T-cell (primary cell): ENCODE results near the gene RPL29. TPM values are rescaled to one million over a fixed set of nuclear protein-coding genes. Genes with fewer than 3 reads are reported as not detected.

ENCODE experiments used
- ATAC-seq, 4 experiments: fragments of 200-7000 bp in 3 of 4; fragments of 150-1000 bp in 1 of 4; cut with Tn5 transposase; replicated peaks in 1 of 4; 1 replicate in 3 of 4; 2 replicates in 1 of 4; pipeline ENCODE4 v1.10.0; 2021; ENCODE audit warnings: moderate library complexity in 3 of 4, mild to moderate bottlenecking in 2 of 4, moderate number of reproducible peaks in 1 of 4
- CTCF ChIA-PET, 2 donors: fragments of 300-600 bp; sonication (Branson Sonifier 250); formaldehyde crosslinking; loops; one replicate each; lab custom pipeline; 2022; ENCODE audit warnings: antibody characterized with exemption in 2 of 2; lab: Charles Lee
- POLR2A ChIA-PET, 2 donors: fragments of 300-600 bp; sonication (Branson Sonifier 250); formaldehyde crosslinking; loops; one replicate each; lab custom pipeline; 2022; ENCODE audit warnings: antibody characterized with exemption in 2 of 2; lab: Charles Lee
- DNase-seq, 35 experiments: peaks; one replicate each; pipeline versions ENCODE4 v3.0.0 to v3.0.0-alpha.2; 2013 to 2023
- H3K27ac ChIP-seq: one replicate; pipeline ENCODE4 v1.5.1; 2013; ENCODE audit warnings: low read length
- H3K27me3 ChIP-seq, 2 experiments: replicated peaks in 1 of 2; 1 replicate in 1 of 2; 2 replicates in 1 of 2; pipeline versions ENCODE4 v1.6.1 to v1.7.0; 2013; ENCODE audit warnings: low read length in 1 of 2, mixed read lengths in 1 of 2; ENCODE audit not compliant: control insufficient read depth in 2 of 2, insufficient read depth in 2 of 2; ENCODE audit errors: extremely low read depth in 1 of 2
- H3K36me3 ChIP-seq, 2 donors: 1 replicate in 1 of 2; 2 replicates in 1 of 2; pipeline versions ENCODE4 v1.6.1 to v1.7.0; 2013; ENCODE audit warnings: low read length in 1 of 2; ENCODE audit not compliant: control insufficient read depth in 2 of 2, insufficient read depth in 1 of 2; ENCODE audit errors: extremely low read depth in 1 of 2
- H3K4me1 ChIP-seq, 2 experiments: 1 replicate in 1 of 2; 2 replicates in 1 of 2; pipeline versions ENCODE4 v1.6.1 to v1.7.0; 2013; ENCODE audit warnings: low read length in 2 of 2, mixed read lengths in 1 of 2; ENCODE audit not compliant: insufficient read depth in 2 of 2, control insufficient read depth in 1 of 2; ENCODE audit errors: extremely low read depth in 1 of 2
- H3K4me3 ChIP-seq, 2 donors: 1 replicate in 1 of 2; 2 replicates in 1 of 2; pipeline versions ENCODE4 v1.5.1 to v1.7.0; 2013; ENCODE audit warnings: mild to moderate bottlenecking in 2 of 2, low read length in 1 of 2, moderate library complexity in 1 of 2; ENCODE audit not compliant: control insufficient read depth in 1 of 2; ENCODE audit errors: extremely low read depth in 1 of 2
- H3K9me3 ChIP-seq: 2 replicates; pipeline ENCODE4 v1.7.0; 2013
- H3K27ac Mint-ChIP-seq, 2 donors: one replicate each; pipeline ENCODE4 v1.8.0; 2020 to 2021; ENCODE audit warnings: mild to moderate bottlenecking in 2 of 2, mixed read lengths in 2 of 2
- H3K27me3 Mint-ChIP-seq, 2 donors: one replicate each; pipeline ENCODE4 v1.8.0; 2021 to 2022; ENCODE audit warnings: mixed read lengths in 2 of 2
- H3K36me3 Mint-ChIP-seq: one replicate; pipeline ENCODE4 v1.8.0; 2021; ENCODE audit warnings: mixed read lengths
- H3K4me1 Mint-ChIP-seq, 3 donors: one replicate each; pipeline ENCODE4 v1.8.0; 2020 to 2022; ENCODE audit warnings: mixed read lengths in 3 of 3, mild to moderate bottlenecking in 1 of 3
- H3K4me3 Mint-ChIP-seq, 3 donors: one replicate each; pipeline ENCODE4 v1.8.0; 2020 to 2022; ENCODE audit warnings: mild to moderate bottlenecking in 3 of 3, mixed read lengths in 3 of 3, moderate library complexity in 3 of 3
- H3K9me3 Mint-ChIP-seq, 3 donors: one replicate each; pipeline ENCODE4 v1.8.0; 2020 to 2022; ENCODE audit warnings: mixed read lengths in 3 of 3
- WGBS: methylation state at CpG from one replicate; pipeline ENCODE4 v1.1.5; 2013; ENCODE audit warnings: missing lambda C conversion rate; ENCODE audit not compliant: insufficient coverage; 5-methylcytosine and 5-hydroxymethylcytosine counted together
- total RNA-seq, 35 experiments: library from RNA in 6 of 35; stranded (reverse) in 6 of 35; fragments of 120-200 nt in 1 of 35; gene quantifications; one replicate each; pipeline versions ENCODE4 v1.2.1 to v1.2.4 and lab custom pipeline; 2013 to 2026

The RPL29 gene
- total RNA-seq, 5 donors from 2014 or later (not counting 1 experiment from before 2014, with no cell fraction given) = 1,518 to 1,711 (median 1,629) TPM

- Histone ChIP-seq H3K27me3 (no peaks in the 10 kb centered on the region), H3K36me3 (peaks cover 0 to 3% of the 10 kb centered on the region in 2 donors), H3K27ac (no peak overlapping the region), H3K4me1 (peaks cover 16 to 62% of the 10 kb centered on the region in 2 experiments), H3K9me3 (no peaks in the 10 kb centered on the region), H3K4me3 (no peak overlapping the region)
- peaks cover 40 to 57% (median 48%) of the 10 kb centered on the region in 3 donors for H3K4me1 Mint-ChIP-seq
- DNase-seq (no peak), ATAC-seq (no peak)
- ChIA-PET CTCF (no interaction called here), POLR2A (no interaction called here)
- no peak overlapping the region for H3K4me3 Mint-ChIP-seq
- H3K27me3 Mint-ChIP-seq = no peaks in the 10 kb centered on the region
- H3K27ac Mint-ChIP-seq = peak overlapping the region in 1 of 2 donors; percentile 64
- no peaks in the 10 kb centered on the region for H3K36me3 Mint-ChIP-seq
- H3K9me3 Mint-ChIP-seq = no peaks in the 10 kb centered on the region
- 85% methylated on average over 2 of the region's 6 CpGs for WGBS
Measured at GRCh38 chr3:51970606-51971300, 24.9 kb downstream of the RPL29 start.

GRCh38 chr3:51969841-51970240, 25.9 kb downstream of the RPL29 start:
- DNase-seq (no peak), ATAC-seq (no peak)
- Histone ChIP-seq H3K4me3 (no peak overlapping the region), H3K9me3 (no peaks in the 10 kb centered on the region), H3K27ac (no peak overlapping the region), H3K36me3 (peaks cover 0 to 3% of the 10 kb centered on the region in 2 donors), H3K4me1 (peaks cover 13 to 59% of the 10 kb centered on the region in 2 experiments), H3K27me3 (no peaks in the 10 kb centered on the region)
- H3K9me3 Mint-ChIP-seq = no peaks in the 10 kb centered on the region
- WGBS = 89% methylated on average over 4 of the region's 4 CpGs
- H3K4me1 Mint-ChIP-seq = peaks cover 39 to 57% (median 50%) of the 10 kb centered on the region in 3 donors
- H3K27me3 Mint-ChIP-seq = no peaks in the 10 kb centered on the region
- no peak overlapping the region for H3K4me3 Mint-ChIP-seq
- H3K27ac Mint-ChIP-seq = peak overlapping the region in 1 of 2 donors; percentile 64
- ChIA-PET POLR2A (no interaction called here), CTCF (interaction anchor here in 1 of 2 donors (0.9 kb wide), 1 partner anchor 13 kb away, joined by 3 read pairs; no protein-coding TSS in a partner anchor)
- H3K36me3 Mint-ChIP-seq = no peaks in the 10 kb centered on the region

- H3K27ac Mint-ChIP-seq = peak overlapping the region; percentile 83 to 85
- H3K9me3 Mint-ChIP-seq = no peaks in the 10 kb centered on the region
- ChIA-PET POLR2A (no interaction called here), CTCF (interaction anchor here (0.6 to 0.9 kb wide), 2 partner anchors 13 to 169 kb away, joined by 3 read pairs; no protein-coding TSS in a partner anchor)
- peaks cover 36 to 54% (median 45%) of the 10 kb centered on the region in 3 donors for H3K4me1 Mint-ChIP-seq
- H3K4me3 Mint-ChIP-seq = peak overlapping the region; percentile 70 to 90 (median 70)
- H3K27ac ChIP-seq = no peak overlapping the region
- 92% methylated on average over 5 of the region's 6 CpGs for WGBS
- H3K36me3 ChIP-seq = peaks cover 0 to 3% of the 10 kb centered on the region in 2 donors
- ATAC-seq = no peak
- no peaks in the 10 kb centered on the region for H3K36me3 Mint-ChIP-seq
- H3K27me3 Mint-ChIP-seq = no peaks in the 10 kb centered on the region
- H3K9me3 ChIP-seq = no peaks in the 10 kb centered on the region
- no peak overlapping the region for H3K4me3 ChIP-seq
- DNase-seq = no peak
- H3K27me3 ChIP-seq = no peaks in the 10 kb centered on the region
- H3K4me1 ChIP-seq = peaks cover 5 to 55% of the 10 kb centered on the region in 2 experiments
Measured at GRCh38 chr3:51968883-51969678, 26.6 kb downstream of the RPL29 start.

- no peaks in the 10 kb centered on the region for H3K9me3 ChIP-seq
- CTCF ChIA-PET = interaction anchor here in 1 of 2 donors (1.5 kb wide), 1 partner anchor 26 kb away, joined by 3 read pairs; the partner anchor contains the start of genes PARP3 and RRP9
- H3K4me1 ChIP-seq = peaks cover 4 to 47% of the 10 kb centered on the region in 2 experiments
- Mint-ChIP-seq H3K27ac (peak overlapping the region; percentile 61 to 83), H3K9me3 (no peaks in the 10 kb centered on the region), H3K27me3 (no peaks in the 10 kb centered on the region), H3K4me1 (peaks cover 31 to 46% (median 37%) of the 10 kb centered on the region in 3 donors), H3K4me3 (peak overlapping the region; percentile 70 to 90 (median 86)), H3K36me3 (no peaks in the 10 kb centered on the region)
- H3K27me3 ChIP-seq = no peaks in the 10 kb centered on the region
- peak overlapping the region in 1 of 2 donors; percentile 46 for H3K4me3 ChIP-seq
- peak overlapping the region; percentile 52 for H3K27ac ChIP-seq
- POLR2A ChIA-PET = no interaction called here
- WGBS = 100% methylated on average over 1 of the region's 11 CpGs
- H3K36me3 ChIP-seq = peaks cover 0 to 3% of the 10 kb centered on the region in 2 donors
- no peak for DNase-seq
- ATAC-seq = no peak
Measured at GRCh38 chr3:51968170-51968775, 27.4 kb downstream of the RPL29 start.

- Histone ChIP-seq H3K27me3 (no peaks in the 10 kb centered on the region), H3K36me3 (peaks cover 0 to 3% of the 10 kb centered on the region in 2 donors), H3K9me3 (no peaks in the 10 kb centered on the region), H3K4me1 (peaks cover 4 to 40% of the 10 kb centered on the region in 2 experiments), H3K4me3 (peak within 1 kb of the TSS; percentile 53 to 71), H3K27ac (peak within 1 kb of the TSS; percentile 52)
- DNase-seq (peak in 11 of 35 experiments; percentile 3 to 55 (median 34)), ATAC-seq (peak; percentile 78 to 80 (median 78))
- no peaks in the 10 kb centered on the region for H3K36me3 Mint-ChIP-seq
- peak within 1 kb of the TSS; percentile 81 to 83 for H3K27ac Mint-ChIP-seq
- CTCF ChIA-PET = interaction anchor here in 1 of 2 donors (1.5 kb wide), 1 partner anchor 26 kb away, joined by 3 read pairs; the partner anchor contains the start of genes PARP3 and RRP9
- H3K27me3 Mint-ChIP-seq = no peaks in the 10 kb centered on the region
- peaks cover 30 to 46% (median 37%) of the 10 kb centered on the region in 3 donors for H3K4me1 Mint-ChIP-seq
- no peaks in the 10 kb centered on the region for H3K9me3 Mint-ChIP-seq
- peak within 1 kb of the TSS; percentile 72 to 90 (median 86) for H3K4me3 Mint-ChIP-seq
- POLR2A ChIA-PET = no interaction called here
- whole genome bisulfite sequencing = under 1% methylated on average over 54 of the region's 90 CpGs
Measured at GRCh38 chr3:51967384-51968169, 28.1 kb downstream of the RPL29 start, which contains the start of gene PCBP4. TSS of gene PCBP4 (minus strand) at chr3:51967454. CDS start at chr3:51961240, 6,214 bp downstream.
